Measurements from ENCODE around the gene TTLL9. TPM values are rescaled to one million over a fixed set of nuclear protein-coding genes. Genes with fewer than 3 reads are reported as not detected.

The TTLL9 gene
- total and polyA plus RNA-seq, 10 of the 15 experiments (the other 5 are each of a cell fraction or from before 2014, with no cell fraction given): 0.03 to 0.77 (median 0.11) TPM; not detected in 2

DNA sequence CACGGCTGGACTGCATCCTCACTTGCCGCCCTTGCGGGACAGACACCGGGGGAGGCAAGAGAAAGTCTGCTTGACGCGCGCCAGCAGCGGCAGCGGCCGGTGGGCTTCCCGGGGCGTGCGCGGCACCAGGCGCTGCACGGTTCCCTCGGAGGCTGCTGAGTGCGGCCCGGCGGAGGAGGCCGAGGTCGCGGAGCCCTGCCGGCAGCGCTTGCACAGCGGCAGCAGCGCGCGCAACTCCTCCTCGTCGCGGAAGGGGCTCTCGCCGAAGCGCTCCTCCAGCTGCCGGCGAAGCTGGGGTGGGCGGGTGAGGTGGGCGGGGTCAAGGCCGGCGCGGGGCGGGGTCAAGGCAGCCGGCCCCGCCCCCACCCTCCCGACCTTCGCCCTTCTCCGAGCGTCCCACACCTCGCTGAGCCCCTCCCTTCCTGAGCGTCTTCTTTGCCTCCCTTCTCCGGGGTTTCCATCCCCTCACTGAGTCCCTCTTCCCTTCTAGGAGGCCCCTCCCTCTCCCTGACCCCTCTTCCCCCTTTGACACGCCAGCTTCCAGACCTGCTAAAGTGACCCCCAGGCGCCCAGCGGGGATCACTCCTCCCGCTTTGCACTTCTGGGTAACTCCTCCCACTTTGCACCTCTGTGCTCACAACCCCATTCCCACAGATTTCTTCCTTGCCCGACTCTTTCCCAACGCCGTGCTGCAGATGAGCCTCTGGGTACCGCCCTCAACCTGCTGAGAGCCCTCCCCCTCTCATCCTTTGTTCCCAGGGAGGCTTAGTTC lies 8.9 kb upstream of the TTLL9 start (continued):
- TF ChIP-seq PML (IDR thresholded peaks at IDR 0.05; ENCODE audit: low read length) (no peak), HDAC2 (IDR thresholded peaks at IDR 0.05) (no peak), EED (IDR thresholded peaks at IDR 0.05; ENCODE audit: low read depth) (no peak), SUPT20H (IDR thresholded peaks at IDR 0.05; ENCODE audit: borderline replicate concordance, control insufficient read depth, low read depth, low read length) (no peak), LARP7 (IDR thresholded peaks at IDR 0.05) (peak; percentile 50; the same call in 1 of the 2 replicates), TCF3 (IDR thresholded peaks at IDR 0.05; ENCODE audit: borderline replicate concordance, insufficient read depth, low read depth, low read length) (0 out of 2 replicates have a peak, but pooled peaks have one; percentile 18)

DNA sequence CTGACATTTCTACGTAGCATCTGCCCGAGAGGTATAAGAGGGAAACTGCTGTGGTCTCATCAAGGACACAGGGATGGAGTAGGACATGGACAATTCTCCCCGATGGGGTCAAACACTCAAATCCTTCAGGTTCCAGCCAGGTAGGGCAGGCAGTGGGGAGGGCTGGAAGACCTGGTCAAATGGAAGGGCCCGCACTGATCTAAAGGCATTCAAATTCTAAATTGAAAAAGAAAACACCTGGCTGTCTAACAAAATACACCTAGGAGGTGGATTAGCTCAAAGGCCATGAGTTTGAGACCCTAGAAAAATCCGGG lies 8.3 kb upstream of the TTLL9 start:
- CTCF ChIA-PET: interaction anchor here (1.0 to 13.1 kb wide), 4 partner anchors 9 to 90 kb away, joined by 3 to 307 read pairs (median 7); partner anchors contain the start of gene PDRG1
- H3K27ac ChIP-seq (ENCODE audit: control insufficient read depth, insufficient read depth): no peak overlapping the region
- no peak overlapping the region for H3K4me2 ChIP-seq (ENCODE audit: control insufficient read depth, insufficient read depth)
- intact Hi-C loops (cut with micrococcal nuclease; ENCODE audit: unreplicated experiment) (no loop called here), in situ Hi-C loops (cut with MboI) (no loop called here)
- no peak overlapping the region for H3K9ac ChIP-seq (ENCODE audit: control insufficient read depth, insufficient read depth, low read length)
- no peak for DNase-seq (ENCODE audit: low read depth, low spot score)
- no peaks in the 10 kb centered on the region for H4K20me1 ChIP-seq (ENCODE audit: control insufficient read depth, insufficient read depth)
- 61% methylated on average over 5 of the region's 5 CpGs for WGBS (ENCODE audit: insufficient coverage, insufficient replicate concordance, low lambda C conversion rate, missing lambda C conversion rate)
- no peak overlapping the region for H3K4me3 ChIP-seq
- ATAC-seq: no peak
- POLR2A ChIA-PET: interaction anchor here (0.6 to 1.3 kb wide), 5 partner anchors 9 to 69 kb away, joined by 3 to 4 read pairs (median 4); no protein-coding TSS in a partner anchor
- H3K79me2 ChIP-seq (ENCODE audit: control insufficient read depth, insufficient read depth, low read length): no peaks in the 10 kb centered on the region
- peaks cover 0 to 9% of the 10 kb centered on the region in 2 experiments; a peak in 1 of 4 replicates for H3K27me3 ChIP-seq (replicated peaks in 1 of 2; ENCODE audit: control insufficient read depth in 2 of 2, insufficient read depth in 2 of 2, low read length in 1 of 2)
- H3K36me3 ChIP-seq (ENCODE audit: control insufficient read depth in 2 of 2, insufficient read depth in 2 of 2, low read length in 1 of 2): no peaks in the 10 kb centered on the region
- no peaks in the 10 kb centered on the region for H3K9me3 ChIP-seq (replicated peaks; ENCODE audit: control insufficient read depth, insufficient read depth, low read length)
- H3K4me1 ChIP-seq (ENCODE audit: control insufficient read depth, insufficient read depth, low read length): peaks cover 10% of the 10 kb centered on the region
- no peak for FAIRE-seq
- RAD21 ChIA-PET (ENCODE audit: unreplicated experiment): interaction anchor here (1.2 to 2.4 kb wide), 3 partner anchors 9 to 90 kb away, joined by 3 to 14 read pairs (median 3); partner anchors contain the start of gene PDRG1
- no TSS peak for BruUV-seq (replicated peaks)
- TF ChIP-seq, protein P1, sequence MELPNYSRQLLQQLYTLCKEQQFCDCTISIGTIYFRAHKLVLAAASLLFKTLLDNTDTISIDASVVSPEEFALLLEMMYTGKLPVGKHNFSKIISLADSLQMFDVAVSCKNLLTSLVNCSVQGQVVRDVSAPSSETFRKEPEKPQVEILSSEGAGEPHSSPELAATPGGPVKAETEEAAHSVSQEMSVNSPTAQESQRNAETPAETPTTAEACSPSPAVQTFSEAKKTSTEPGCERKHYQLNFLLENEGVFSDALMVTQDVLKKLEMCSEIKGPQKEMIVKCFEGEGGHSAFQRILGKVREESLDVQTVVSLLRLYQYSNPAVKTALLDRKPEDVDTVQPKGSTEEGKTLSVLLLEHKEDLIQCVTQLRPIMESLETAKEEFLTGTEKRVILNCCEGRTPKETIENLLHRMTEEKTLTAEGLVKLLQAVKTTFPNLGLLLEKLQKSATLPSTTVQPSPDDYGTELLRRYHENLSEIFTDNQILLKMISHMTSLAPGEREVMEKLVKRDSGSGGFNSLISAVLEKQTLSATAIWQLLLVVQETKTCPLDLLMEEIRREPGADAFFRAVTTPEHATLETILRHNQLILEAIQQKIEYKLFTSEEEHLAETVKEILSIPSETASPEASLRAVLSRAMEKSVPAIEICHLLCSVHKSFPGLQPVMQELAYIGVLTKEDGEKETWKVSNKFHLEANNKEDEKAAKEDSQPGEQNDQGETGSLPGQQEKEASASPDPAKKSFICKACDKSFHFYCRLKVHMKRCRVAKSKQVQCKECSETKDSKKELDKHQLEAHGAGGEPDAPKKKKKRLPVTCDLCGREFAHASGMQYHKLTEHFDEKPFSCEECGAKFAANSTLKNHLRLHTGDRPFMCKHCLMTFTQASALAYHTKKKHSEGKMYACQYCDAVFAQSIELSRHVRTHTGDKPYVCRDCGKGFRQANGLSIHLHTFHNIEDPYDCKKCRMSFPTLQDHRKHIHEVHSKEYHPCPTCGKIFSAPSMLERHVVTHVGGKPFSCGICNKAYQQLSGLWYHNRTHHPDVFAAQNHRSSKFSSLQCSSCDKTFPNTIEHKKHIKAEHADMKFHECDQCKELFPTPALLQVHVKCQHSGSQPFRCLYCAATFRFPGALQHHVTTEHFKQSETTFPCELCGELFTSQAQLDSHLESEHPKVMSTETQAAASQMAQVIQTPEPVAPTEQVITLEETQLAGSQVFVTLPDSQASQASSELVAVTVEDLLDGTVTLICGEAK (IDR thresholded peaks at IDR 0.05; ENCODE audit: borderline replicate concordance): no peak
- TF ChIP-seq, protein P2, sequence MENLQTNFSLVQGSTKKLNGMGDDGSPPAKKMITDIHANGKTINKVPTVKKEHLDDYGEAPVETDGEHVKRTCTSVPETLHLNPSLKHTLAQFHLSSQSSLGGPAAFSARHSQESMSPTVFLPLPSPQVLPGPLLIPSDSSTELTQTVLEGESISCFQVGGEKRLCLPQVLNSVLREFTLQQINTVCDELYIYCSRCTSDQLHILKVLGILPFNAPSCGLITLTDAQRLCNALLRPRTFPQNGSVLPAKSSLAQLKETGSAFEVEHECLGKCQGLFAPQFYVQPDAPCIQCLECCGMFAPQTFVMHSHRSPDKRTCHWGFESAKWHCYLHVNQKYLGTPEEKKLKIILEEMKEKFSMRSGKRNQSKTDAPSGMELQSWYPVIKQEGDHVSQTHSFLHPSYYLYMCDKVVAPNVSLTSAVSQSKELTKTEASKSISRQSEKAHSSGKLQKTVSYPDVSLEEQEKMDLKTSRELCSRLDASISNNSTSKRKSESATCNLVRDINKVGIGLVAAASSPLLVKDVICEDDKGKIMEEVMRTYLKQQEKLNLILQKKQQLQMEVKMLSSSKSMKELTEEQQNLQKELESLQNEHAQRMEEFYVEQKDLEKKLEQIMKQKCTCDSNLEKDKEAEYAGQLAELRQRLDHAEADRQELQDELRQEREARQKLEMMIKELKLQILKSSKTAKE (IDR thresholded peaks at IDR 0.05; ENCODE audit: low read depth, poor library complexity, severe bottlenecking): no peak
- no peak overlapping the region for H2AFZ ChIP-seq (ENCODE audit: control insufficient read depth, low read depth, low read length)
- SMC1A ChIA-PET (ENCODE audit: uncharacterized antibody, unreplicated experiment): interaction anchor here (0.8 to 2.6 kb wide), 4 partner anchors 9 to 90 kb away, joined by 3 to 10 read pairs (median 4); partner anchors contain the start of gene PDRG1
